Measurements from ENCODE around the gene HOMER2.

GRCh38 chr15:82851306-82851850 lies 101.1 kb downstream of the HOMER2 start:
- TF ChIP-seq, protein P1, sequence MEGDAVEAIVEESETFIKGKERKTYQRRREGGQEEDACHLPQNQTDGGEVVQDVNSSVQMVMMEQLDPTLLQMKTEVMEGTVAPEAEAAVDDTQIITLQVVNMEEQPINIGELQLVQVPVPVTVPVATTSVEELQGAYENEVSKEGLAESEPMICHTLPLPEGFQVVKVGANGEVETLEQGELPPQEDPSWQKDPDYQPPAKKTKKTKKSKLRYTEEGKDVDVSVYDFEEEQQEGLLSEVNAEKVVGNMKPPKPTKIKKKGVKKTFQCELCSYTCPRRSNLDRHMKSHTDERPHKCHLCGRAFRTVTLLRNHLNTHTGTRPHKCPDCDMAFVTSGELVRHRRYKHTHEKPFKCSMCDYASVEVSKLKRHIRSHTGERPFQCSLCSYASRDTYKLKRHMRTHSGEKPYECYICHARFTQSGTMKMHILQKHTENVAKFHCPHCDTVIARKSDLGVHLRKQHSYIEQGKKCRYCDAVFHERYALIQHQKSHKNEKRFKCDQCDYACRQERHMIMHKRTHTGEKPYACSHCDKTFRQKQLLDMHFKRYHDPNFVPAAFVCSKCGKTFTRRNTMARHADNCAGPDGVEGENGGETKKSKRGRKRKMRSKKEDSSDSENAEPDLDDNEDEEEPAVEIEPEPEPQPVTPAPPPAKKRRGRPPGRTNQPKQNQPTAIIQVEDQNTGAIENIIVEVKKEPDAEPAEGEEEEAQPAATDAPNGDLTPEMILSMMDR (conservative IDR thresholded peaks at IDR 0.05; ENCODE audit: low read length) = no peak
- TF ChIP-seq EZH2phosphoT487 (IDR thresholded peaks at IDR 0.05; ENCODE audit: borderline replicate concordance, low read depth, low read length) = no peak
